Measurements from ENCODE around the gene EPS15.

EPS15 gene

GRCh38 chr1:51314974-51315373 lies 204.1 kb downstream of the EPS15 start:
- DNase-seq (ENCODE audit: low read depth), result no peak

- DNase-seq (ENCODE audit: low read depth), result peak; percentile 67
Measured at GRCh38 chr1:51313961-51314777, 204.9 kb downstream of the EPS15 start.

- DNase-seq (ENCODE audit: low read depth), result no peak
Measured at GRCh38 chr1:51313268-51313852, 205.7 kb downstream of the EPS15 start.

GRCh38 chr1:51312718-51313117 lies 206.3 kb downstream of the EPS15 start:
- DNase-seq (ENCODE audit: low read depth), result no peak

GRCh38 chr1:51311826-51312225 lies 207.2 kb downstream of the EPS15 start:
- DNase-seq (ENCODE audit: low read depth), result no peak

- DNase-seq (ENCODE audit: low read depth), result no peak
Measured at GRCh38 chr1:51310871-51311613, 208.0 kb downstream of the EPS15 start.

GRCh38 chr1:51309291-51309690 lies 209.8 kb downstream of the EPS15 start:
- no peak for DNase-seq (ENCODE audit: low read depth)

- no peak for DNase-seq (ENCODE audit: low read depth)
Measured at GRCh38 chr1:51308636-51309035, 210.4 kb downstream of the EPS15 start.

- no peak for DNase-seq (ENCODE audit: low read depth)
Measured at GRCh38 chr1:51306950-51307349, 212.1 kb downstream of the EPS15 start.

- no peak for DNase-seq (ENCODE audit: low read depth)
Measured at GRCh38 chr1:51305371-51305823, 213.7 kb downstream of the EPS15 start.

- DNase-seq (ENCODE audit: low read depth), result no peak
Measured at GRCh38 chr1:51304360-51304759, 214.7 kb downstream of the EPS15 start.

All from GM04504 (cell line).